CD4-positive, alpha-beta T cell treated with Interleukin-4 for 1 hour (primary cell): ENCODE measurements around the gene SELENOH.

Experiments
- DNase-seq, 2 donors: peaks; one replicate each; pipeline ENCODE4 v3.0.0-alpha.2; 2020 to 2022

Gene SELENOH

GRCh38 chr11:57786436-57786835 lies 45.1 kb downstream of the SELENOH start:
- no peak for DNase-seq

- DNase-seq: no peak
These were observed 45.8 kb downstream of the SELENOH start for GRCh38 chr11:57787006-57787604.

- DNase-seq: peak; percentile 4 to 15
These were observed 46.8 kb downstream of the SELENOH start for GRCh38 chr11:57787920-57788702.

GRCh38 chr11:57788703-57789088 lies 47.4 kb downstream of the SELENOH start:
- DNase-seq: no peak

- DNase-seq: no peak
These were observed 50.2 kb downstream of the SELENOH start for GRCh38 chr11:57791321-57792059.

GRCh38 chr11:57792060-57792541 lies 50.8 kb downstream of the SELENOH start:
- peak; percentile 92 to 94 for DNase-seq

GRCh38 chr11:57792870-57793269 lies 51.6 kb downstream of the SELENOH start:
- peak in 1 of 2 donors; percentile 40 for DNase-seq
